Lower lobe of right lung (tissue), 2 donors: ENCODE data around the gene MLX. TPM values are rescaled to one million over a fixed set of nuclear protein-coding genes. Genes with fewer than 3 reads are reported as not detected.

Source experiments
- ATAC-seq, 2 donors: fragments of 200-7000 bp; cut with Tn5 transposase; one replicate each; pipeline ENCODE4 v1.9.1; 2020 to 2022; ENCODE audit warnings: mild to moderate bottlenecking in 2 of 2, moderate library complexity in 2 of 2
- DNase-seq: peaks from one replicate; pipeline ENCODE4 v3.0.0-alpha.2; 2020
- H3K27ac ChIP-seq: fragments of 200-600 bp; one replicate; pipeline ENCODE4 v1.8.0; 2022
- H3K27me3 ChIP-seq: fragments of 200-600 bp; one replicate; pipeline ENCODE4 v1.8.0; 2022; ENCODE audit warnings: low read depth
- H3K36me3 ChIP-seq: fragments of 200-600 bp; one replicate; pipeline ENCODE4 v1.8.0; 2022; ENCODE audit warnings: mild to moderate bottlenecking
- H3K4me1 ChIP-seq: fragments of 200-600 bp; one replicate; pipeline ENCODE4 v1.8.0; 2022
- H3K4me3 ChIP-seq: fragments of 200-600 bp; one replicate; pipeline ENCODE4 v1.8.0; 2022; ENCODE audit warnings: mild to moderate bottlenecking
- H3K9me3 ChIP-seq: fragments of 200-600 bp; one replicate; pipeline ENCODE4 v1.8.0; 2022
- intact Hi-C: fragments of 100-400 bp; cut with DNase I; formaldehyde crosslinking; loops from one replicate; pipeline ENCODE4 v1.11.0; 2022
- total RNA-seq: library from RNA; stranded (reverse); fragmentation: NEBNext Ultra II Directional; extraction: Animal tissue kit (Norgen Biotek cat#: 25700); gene quantifications from one replicate; pipeline ENCODE4 v1.2.1, GENCODE V29; 2021
- TF ChIP-seq, protein P1 (sequence below): fragments of 200-600 bp; IDR thresholded peaks from one replicate; pipeline ENCODE4 v1.8.0; 2022; ENCODE audit warnings: antibody characterized with exemption, mild to moderate bottlenecking
- donor health status: DM: no; HTN: yes; CAD: no; lungs with severe emphysema.

The MLX gene
- total RNA-seq, 1 donor from 2014 or later, result 70.5 TPM

DNA sequence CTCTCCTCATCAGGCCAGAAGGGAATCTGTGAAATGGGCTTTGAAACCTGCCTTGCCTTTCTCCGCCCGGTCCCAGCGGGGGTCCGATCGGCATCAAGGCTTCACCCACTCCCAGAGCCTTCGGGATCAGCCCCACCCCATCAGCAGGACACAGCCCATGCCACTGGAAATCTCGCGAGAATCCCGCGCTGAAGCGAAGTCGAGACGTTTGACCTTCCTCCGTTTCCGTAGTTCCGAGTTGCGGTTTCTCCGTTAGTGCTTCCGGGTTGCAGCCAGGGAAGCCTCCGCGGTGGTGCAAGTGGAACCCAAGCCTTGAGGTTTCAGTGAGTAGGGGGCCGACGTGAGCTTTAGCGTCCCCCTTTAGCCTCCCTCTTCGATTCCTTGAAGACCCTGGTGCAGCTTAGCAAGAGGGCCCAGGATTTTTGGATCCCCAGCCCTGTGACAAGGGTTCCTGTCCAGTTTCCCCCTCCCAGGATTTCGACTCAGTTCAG, 5.0 kb upstream of the MLX start, which contains the start of gene COASY:
COASY (plus strand) TSS at position 252 of the 491 bp plus-strand sequence. CDS start 475 bp downstream, outside the sequence.
- H3K4me1 ChIP-seq, result peaks cover 43% of the 10 kb centered on the region

DNA sequence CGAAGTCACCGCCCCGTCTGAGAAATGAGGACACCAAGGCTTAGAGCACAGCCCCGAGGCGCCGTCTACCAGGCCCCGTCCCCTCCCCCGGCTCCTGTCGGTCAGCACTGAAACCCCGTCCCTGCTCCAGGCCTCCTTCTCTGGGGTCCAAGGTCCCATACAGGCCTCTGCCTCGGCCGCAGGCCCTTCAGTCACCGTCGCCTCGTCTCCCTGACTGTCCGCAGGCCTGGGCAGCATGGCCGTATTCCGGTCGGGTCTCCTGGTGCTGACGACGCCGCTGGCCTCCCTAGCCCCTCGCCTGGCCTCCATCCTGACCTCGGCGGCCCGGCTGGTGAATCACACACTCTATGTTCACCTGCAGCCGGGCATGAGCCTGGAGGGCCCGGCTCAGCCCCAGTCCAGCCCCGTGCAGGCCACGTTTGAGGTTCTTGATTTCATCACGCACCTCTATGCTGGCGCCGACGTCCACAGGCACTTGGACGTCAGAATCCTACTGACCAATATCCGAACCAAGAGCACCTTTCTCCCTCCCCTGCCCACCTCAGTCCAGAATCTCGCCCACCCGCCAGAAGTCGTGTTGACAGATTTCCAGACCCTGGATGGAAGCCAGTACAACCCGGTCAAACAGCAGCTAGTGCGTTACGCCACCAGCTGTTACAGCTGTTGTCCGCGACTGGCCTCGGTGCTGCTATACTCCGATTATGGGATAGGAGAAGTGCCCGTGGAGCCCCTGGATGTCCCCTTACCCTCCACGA, 4.3 kb upstream of the MLX start:
- H3K36me3 ChIP-seq, result peaks cover 23% of the 10 kb centered on the region
- peak overlapping the region; percentile 73 for H3K27ac ChIP-seq
- no peaks in the 10 kb centered on the region for H3K9me3 ChIP-seq
- H3K27me3 ChIP-seq, result no peaks in the 10 kb centered on the region
- ATAC-seq (peak in 1 of 2 donors; percentile 3), DNase-seq (peak; percentile 61)
- intact Hi-C loops, result no loop called here
- TF ChIP-seq, protein P1, sequence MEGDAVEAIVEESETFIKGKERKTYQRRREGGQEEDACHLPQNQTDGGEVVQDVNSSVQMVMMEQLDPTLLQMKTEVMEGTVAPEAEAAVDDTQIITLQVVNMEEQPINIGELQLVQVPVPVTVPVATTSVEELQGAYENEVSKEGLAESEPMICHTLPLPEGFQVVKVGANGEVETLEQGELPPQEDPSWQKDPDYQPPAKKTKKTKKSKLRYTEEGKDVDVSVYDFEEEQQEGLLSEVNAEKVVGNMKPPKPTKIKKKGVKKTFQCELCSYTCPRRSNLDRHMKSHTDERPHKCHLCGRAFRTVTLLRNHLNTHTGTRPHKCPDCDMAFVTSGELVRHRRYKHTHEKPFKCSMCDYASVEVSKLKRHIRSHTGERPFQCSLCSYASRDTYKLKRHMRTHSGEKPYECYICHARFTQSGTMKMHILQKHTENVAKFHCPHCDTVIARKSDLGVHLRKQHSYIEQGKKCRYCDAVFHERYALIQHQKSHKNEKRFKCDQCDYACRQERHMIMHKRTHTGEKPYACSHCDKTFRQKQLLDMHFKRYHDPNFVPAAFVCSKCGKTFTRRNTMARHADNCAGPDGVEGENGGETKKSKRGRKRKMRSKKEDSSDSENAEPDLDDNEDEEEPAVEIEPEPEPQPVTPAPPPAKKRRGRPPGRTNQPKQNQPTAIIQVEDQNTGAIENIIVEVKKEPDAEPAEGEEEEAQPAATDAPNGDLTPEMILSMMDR, result no peak
- peaks cover 46% of the 10 kb centered on the region for H3K4me1 ChIP-seq
- H3K4me3 ChIP-seq, result peak overlapping the region; percentile 96

More for the DNA sequence above, 5.0 kb upstream of the MLX start, which contains the start of gene COASY:
- intact Hi-C loops, result no loop called here
- Histone ChIP-seq H3K27me3 (no peaks in the 10 kb centered on the region), H3K4me3 (peak within 1 kb of the TSS; percentile 96), H3K27ac (peak within 1 kb of the TSS; percentile 73), H3K9me3 (no peaks in the 10 kb centered on the region), H3K36me3 (peaks cover 23% of the 10 kb centered on the region)
- TF ChIP-seq, protein P1, result no peak
- DNase-seq (peak; percentile 97), ATAC-seq (peak; percentile 89)

DNA sequence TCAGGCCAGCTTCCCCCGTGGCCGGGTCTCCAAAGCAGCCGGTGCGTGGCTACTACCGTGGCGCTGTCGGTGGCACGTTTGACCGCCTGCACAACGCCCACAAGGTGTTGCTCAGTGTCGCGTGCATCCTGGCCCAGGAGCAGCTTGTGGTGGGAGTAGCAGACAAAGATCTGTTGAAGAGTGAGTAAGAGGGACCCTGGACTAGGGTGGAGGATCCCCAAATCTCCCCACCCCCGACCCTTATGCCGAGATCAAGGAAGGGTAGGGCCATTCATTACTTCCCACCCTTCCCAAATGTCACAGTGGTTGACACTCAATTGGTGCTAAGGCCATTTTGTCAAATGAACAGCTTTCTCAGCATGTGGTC, 3.8 kb upstream of the MLX start:
- Histone ChIP-seq H3K9me3 (no peaks in the 10 kb centered on the region), H3K27ac (peak overlapping the region; percentile 73), H3K4me3 (peak overlapping the region; percentile 96), H3K4me1 (peaks cover 52% of the 10 kb centered on the region), H3K36me3 (peaks cover 23% of the 10 kb centered on the region), H3K27me3 (no peaks in the 10 kb centered on the region)
- TF ChIP-seq, protein P1, result no peak
- ATAC-seq (no peak), DNase-seq (no peak)
- intact Hi-C loops, result no loop called here

DNA sequence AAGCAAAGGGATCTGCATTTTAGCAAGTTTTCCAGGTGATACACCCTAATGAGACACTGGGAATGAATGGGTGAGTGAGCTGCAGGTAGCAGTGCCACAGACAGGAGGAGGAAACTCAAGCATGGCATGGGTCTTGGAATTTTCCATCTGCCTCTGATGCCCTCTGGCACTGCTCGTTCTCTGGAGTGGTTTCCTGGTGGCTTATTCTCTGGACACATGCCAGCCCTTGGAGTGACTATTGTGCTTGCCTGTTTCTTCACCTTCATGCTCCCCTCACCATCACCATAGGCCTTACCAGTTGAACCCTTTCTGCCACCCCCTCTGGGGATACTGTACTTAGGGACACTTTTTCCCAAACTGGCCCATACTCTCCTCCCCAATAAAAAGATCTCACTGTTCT, 3.4 kb upstream of the MLX start:
- intact Hi-C loops, result no loop called here
- TF ChIP-seq, protein P1, result no peak
- H3K4me1 ChIP-seq, result peaks cover 56% of the 10 kb centered on the region
- H3K36me3 ChIP-seq, result peaks cover 27% of the 10 kb centered on the region
- no peaks in the 10 kb centered on the region for H3K9me3 ChIP-seq
- H3K4me3 ChIP-seq, result peak overlapping the region; percentile 96
- H3K27ac ChIP-seq, result no peak overlapping the region
- DNase-seq (no peak), ATAC-seq (no peak)
- H3K27me3 ChIP-seq, result no peaks in the 10 kb centered on the region

DNA sequence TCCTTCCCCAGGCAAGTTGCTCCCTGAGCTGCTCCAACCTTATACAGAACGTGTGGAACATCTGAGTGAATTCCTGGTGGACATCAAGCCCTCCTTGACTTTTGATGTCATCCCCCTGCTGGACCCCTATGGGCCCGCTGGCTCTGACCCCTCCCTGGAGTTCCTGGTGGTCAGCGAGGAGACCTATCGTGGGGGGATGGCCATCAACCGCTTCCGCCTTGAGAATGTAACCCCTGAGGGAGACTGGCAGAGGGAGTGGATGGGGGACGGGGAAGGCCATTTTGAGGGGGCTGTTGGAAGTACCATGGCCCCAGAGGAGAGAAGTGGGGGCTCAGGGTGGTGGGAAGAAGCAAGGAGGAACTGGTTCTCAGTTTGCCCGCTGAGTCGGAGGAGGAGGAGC, 3.0 kb upstream of the MLX start:
- TF ChIP-seq, protein P1, result no peak
- intact Hi-C loops, result no loop called here
- Histone ChIP-seq H3K36me3 (peaks cover 31% of the 10 kb centered on the region), H3K4me3 (peak overlapping the region; percentile 96), H3K27me3 (no peaks in the 10 kb centered on the region), H3K4me1 (peaks cover 60% of the 10 kb centered on the region), H3K27ac (no peak overlapping the region), H3K9me3 (no peaks in the 10 kb centered on the region)
- DNase-seq (no peak), ATAC-seq (no peak)
